ENCODE results near the gene KRT31. TPM values are rescaled to one million over a fixed set of nuclear protein-coding genes. Genes with fewer than 3 reads are reported as not detected.

The KRT31 gene
- total and polyA plus RNA-seq, 2 of the 13 experiments (the other 11 are each of a cell fraction or from before 2014, with no cell fraction given), result 0.05 TPM; not detected in 1

DNA sequence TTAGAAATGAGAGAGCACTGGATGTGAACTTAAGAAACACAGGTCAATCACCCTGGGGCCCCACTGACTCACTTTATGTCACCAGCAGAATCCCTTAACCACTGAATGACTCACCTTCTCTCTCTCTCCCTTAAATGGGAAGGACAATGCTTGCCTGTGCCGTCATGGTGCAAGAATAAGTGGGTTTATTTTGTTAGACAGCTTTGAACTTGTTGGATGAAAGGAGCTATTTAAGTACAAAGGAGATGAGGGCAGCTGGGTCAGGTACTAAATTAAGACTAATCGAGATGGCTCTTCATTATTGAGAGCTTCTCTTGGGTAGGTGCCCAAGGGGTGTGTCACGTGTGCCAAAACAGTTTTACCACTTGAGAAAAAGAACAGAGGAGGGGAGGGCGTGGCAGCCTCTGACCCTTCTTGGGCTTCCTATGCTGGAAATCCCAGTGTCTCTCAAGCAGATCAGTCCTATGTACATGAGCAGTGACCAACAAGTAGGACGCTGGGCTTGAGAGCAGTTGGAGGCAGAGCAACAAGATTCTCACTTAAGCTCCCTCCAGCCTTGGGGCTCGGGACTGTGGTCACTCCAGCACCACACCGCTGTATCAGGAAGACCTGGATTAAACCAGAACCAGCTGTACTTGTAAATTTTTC, 6.7 kb upstream of the KRT31 start:
- H3K36me3 ChIP-seq (replicated peaks in 1 of 2; ENCODE audit: control insufficient read depth in 1 of 2, insufficient read depth in 2 of 2, low read length in 2 of 2), result no peaks in the 10 kb centered on the region
- POLR2A ChIA-PET, result interaction anchor here (0.9 to 4.1 kb wide), 7 partner anchors 10 to 502 kb away, joined by 3 to 35 read pairs (median 3); partner anchors contain the start of gene KRT19
- ATAC-seq (peak; percentile 46; the same call in 1 of the 3 replicates), FAIRE-seq (no peak), DNase-seq (ENCODE audit: low spot score) (peak; percentile 95)
- no peak overlapping the region for H2AFZ ChIP-seq (ENCODE audit: low read length)
- peaks cover 34% of the 10 kb centered on the region for H3K4me1 ChIP-seq (ENCODE audit: insufficient read depth, low read length)
- no peaks in the 10 kb centered on the region for H3K27me3 ChIP-seq (ENCODE audit: control insufficient read depth in 1 of 2, insufficient read depth in 2 of 2, low read length in 2 of 2)
- peak overlapping the region; percentile 7 for H3K27ac ChIP-seq (ENCODE audit: extremely low read length, insufficient read depth, low read length)
- H4K20me1 ChIP-seq (ENCODE audit: insufficient read depth, low read length), result no peaks in the 10 kb centered on the region
- no peaks in the 10 kb centered on the region for H3K79me2 ChIP-seq (ENCODE audit: insufficient read depth, low read length)
- 34% methylated on average over 6 of the region's 7 CpGs for WGBS (ENCODE audit: low lambda C conversion rate)
- H3K9ac ChIP-seq (ENCODE audit: insufficient read depth, low read depth, low read length), result peak overlapping the region; percentile 18; the same call in 1 of the 2 replicates
- CTCF ChIA-PET (ENCODE audit: low intra/inter-chr PET ratio, low total read pairs), result no interaction called here
- H3K4me2 ChIP-seq (ENCODE audit: low read depth, low read length), result no peak overlapping the region
- TSS peak; percentile 69 for BruUV-seq (replicated peaks)
- in situ Hi-C loops (cut with HindIII; ENCODE audit: extremely low pct_ligation_motif_present, low pct_unique_long_range_greater_than_20kb), result no loop called here
- H3K4me3 ChIP-seq (replicated peaks in 1 of 3; ENCODE audit: insufficient read depth in 1 of 3, low read depth in 2 of 3, low read length in 3 of 3), result no peak overlapping the region
- intact Hi-C loops (cut with micrococcal nuclease; ENCODE audit: unreplicated experiment), result no loop called here
- no peaks in the 10 kb centered on the region for H3K9me3 ChIP-seq (ENCODE audit: low read length)
- TF ChIP-seq CEBPG (CRISPR knock-in tag; IDR thresholded peaks at IDR 0.05), result peak; percentile 19; the same call in 1 of the 2 replicates
- peak; percentile 80 for TF ChIP-seq NR2F6 (IDR thresholded peaks at IDR 0.05)
- peak; percentile 63; the same call in 1 of the 2 replicates for TF ChIP-seq NR2F6 (CRISPR knock-in tag; IDR thresholded peaks at IDR 0.05)
- peak; percentile 68; the same call in 1 of the 2 replicates for TF ChIP-seq ZBTB21 (CRISPR knock-in tag; IDR thresholded peaks at IDR 0.05)
- TF ChIP-seq ZNF660 (CRISPR knock-in tag; IDR thresholded peaks at IDR 0.05; ENCODE audit: borderline replicate concordance, low read depth), result no peak
- TF ChIP-seq ARNTL (CRISPR knock-in tag; IDR thresholded peaks at IDR 0.05), result no peak
- peak; percentile 56 for TF ChIP-seq ISL2 (CRISPR knock-in tag; IDR thresholded peaks at IDR 0.05)
- TF ChIP-seq TBX2 (CRISPR knock-in tag; IDR thresholded peaks at IDR 0.05; ENCODE audit: borderline replicate concordance), result peak; percentile 54; the same call in 1 of the 2 replicates
- TF ChIP-seq XRCC5 (optimal IDR thresholded peaks at IDR 0.05; ENCODE audit: low read length), result peak; percentile 54
- peak; percentile 95 for TF ChIP-seq SOX5 (CRISPR knock-in tag; IDR thresholded peaks at IDR 0.05; ENCODE audit: borderline replicate concordance)
- TF ChIP-seq, protein P1, sequence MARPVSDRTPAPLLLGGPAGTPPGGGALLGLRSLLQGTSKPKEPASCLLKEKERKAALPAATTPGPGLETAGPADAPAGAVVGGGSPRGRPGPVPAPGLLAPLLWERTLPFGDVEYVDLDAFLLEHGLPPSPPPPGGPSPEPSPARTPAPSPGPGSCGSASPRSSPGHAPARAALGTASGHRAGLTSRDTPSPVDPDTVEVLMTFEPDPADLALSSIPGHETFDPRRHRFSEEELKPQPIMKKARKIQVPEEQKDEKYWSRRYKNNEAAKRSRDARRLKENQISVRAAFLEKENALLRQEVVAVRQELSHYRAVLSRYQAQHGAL (CRISPR knock-in tag; IDR thresholded peaks at IDR 0.05; ENCODE audit: not compliant biosample characterization), result no peak
- TF ChIP-seq JUND (CRISPR knock-in tag; IDR thresholded peaks at IDR 0.05), result peak; percentile 30; the same call in 1 of the 2 replicates
- no peak for TF ChIP-seq CREB1 (IDR thresholded peaks at IDR 0.05)
- peak; percentile 70 for TF ChIP-seq CREB1 (CRISPR knock-in tag; IDR thresholded peaks at IDR 0.05)
- TF ChIP-seq, protein P2, sequence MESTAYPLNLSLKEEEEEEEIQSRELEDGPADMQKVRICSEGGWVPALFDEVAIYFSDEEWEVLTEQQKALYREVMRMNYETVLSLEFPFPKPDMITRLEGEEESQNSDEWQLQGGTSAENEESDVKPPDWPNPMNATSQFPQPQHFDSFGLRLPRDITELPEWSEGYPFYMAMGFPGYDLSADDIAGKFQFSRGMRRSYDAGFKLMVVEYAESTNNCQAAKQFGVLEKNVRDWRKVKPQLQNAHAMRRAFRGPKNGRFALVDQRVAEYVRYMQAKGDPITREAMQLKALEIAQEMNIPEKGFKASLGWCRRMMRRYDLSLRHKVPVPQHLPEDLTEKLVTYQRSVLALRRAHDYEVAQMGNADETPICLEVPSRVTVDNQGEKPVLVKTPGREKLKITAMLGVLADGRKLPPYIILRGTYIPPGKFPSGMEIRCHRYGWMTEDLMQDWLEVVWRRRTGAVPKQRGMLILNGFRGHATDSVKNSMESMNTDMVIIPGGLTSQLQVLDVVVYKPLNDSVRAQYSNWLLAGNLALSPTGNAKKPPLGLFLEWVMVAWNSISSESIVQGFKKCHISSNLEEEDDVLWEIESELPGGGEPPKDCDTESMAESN (CRISPR knock-in tag; conservative IDR thresholded peaks at IDR 0.05), result no peak
- peak; percentile 70 for TF ChIP-seq NR2F2 (IDR thresholded peaks at IDR 0.05; ENCODE audit: borderline replicate concordance, low read depth)
- peak; percentile 62; the same call in 1 of the 2 replicates for TF ChIP-seq CREM (IDR thresholded peaks at IDR 0.05)
- no peak for TF ChIP-seq CREM (CRISPR knock-in tag; IDR thresholded peaks at IDR 0.05)
- peak; percentile 56; the same call in 1 of the 2 replicates for TF ChIP-seq ZNF644 (CRISPR knock-in tag; IDR thresholded peaks at IDR 0.05; ENCODE audit: low read depth)
- peak; percentile 88 for TF ChIP-seq JUN (CRISPR knock-in tag; IDR thresholded peaks at IDR 0.05)
- peak; percentile 75 to 86; a peak in 3 of 4 replicates for TF ChIP-seq NR2F1 (CRISPR knock-in tag; IDR thresholded peaks at IDR 0.05)
